GM19397 (cell line): Measurements from ENCODE around the gene OR8G5.

Experiments used
- ATAC-seq: cut with Tn5 transposase; IDR thresholded peaks from one replicate; pipeline ENCODE4 v1.9.1; 2021; ENCODE audit warnings: mild to moderate bottlenecking, moderate library complexity; ENCODE audit not compliant: unreplicated experiment

The OR8G5 gene

DNA sequence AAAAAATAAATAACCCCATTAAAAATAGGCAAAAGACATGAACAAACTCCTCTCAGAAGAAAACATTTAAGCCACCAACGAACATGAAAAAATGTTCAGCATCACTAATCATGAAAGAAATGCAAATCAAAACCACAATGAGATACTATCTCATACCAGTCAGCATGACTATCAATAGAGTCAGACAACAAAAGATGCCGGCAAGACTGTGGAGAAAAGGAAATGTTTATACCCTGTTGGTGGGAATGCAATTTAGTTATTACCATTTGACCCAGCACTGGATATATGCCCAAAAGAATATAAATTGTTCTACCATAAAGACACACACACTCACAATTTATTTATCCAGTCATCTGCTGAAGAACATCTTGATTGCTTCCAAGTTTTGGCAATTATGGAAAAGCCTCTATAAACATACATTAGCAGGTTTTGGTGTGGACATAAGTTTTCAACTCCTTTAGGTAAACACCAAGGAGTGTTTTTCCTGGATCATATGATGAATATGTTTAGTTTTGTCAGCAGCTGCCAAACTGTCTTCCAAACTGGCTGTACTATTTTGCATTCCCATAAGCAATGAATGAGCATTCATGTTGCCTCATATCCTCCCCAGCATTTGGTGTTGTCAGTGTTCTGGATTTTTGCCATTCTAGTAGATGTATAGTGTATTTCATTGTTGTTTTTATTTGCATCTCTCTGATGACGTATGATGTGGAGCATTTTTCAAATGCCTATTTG lies 29.6 kb downstream of the OR8G5 start:
- ATAC-seq, result no peak

DNA sequence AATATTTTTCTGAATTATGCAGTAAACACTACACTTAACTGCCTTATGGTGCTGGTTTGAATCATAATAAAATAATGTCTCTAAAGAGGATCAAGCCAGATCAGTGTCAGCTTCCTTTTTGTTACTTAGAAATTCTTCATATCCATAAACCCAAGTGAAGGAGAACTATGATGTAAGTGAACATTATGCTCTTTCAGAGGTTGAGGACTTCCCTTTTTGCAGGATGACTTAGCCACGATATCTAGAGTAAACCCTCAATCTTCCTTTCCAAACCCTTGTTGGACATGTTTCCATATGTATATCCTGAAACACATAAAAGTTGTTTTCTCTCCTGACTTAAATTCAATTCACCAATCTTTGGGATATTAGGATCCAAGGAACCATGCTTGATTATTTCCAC lies 38.5 kb downstream of the OR8G5 start:
- no peak for ATAC-seq

GRCh38 chr11:124296016-124296415 lies 39.8 kb downstream of the OR8G5 start:
- no peak for ATAC-seq

DNA sequence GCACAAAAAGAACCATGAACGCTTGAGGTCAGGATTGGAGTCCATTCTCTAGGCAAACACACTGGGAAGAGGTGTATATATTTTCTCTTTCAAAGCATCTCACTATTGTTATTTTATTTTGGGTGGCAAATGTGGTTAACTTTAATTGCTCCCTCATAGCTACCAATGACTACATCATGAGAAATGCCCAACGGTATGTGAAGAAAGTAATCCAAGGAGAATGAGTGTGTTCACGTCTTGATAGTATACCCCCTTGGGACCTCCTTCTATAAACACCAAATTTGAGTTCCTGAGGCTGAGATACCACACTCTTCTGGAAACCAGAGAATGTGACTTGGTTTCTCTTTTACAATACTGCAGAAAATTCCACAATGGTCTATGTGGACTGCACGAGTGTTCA lies 41.7 kb downstream of the OR8G5 start:
- ATAC-seq, result no peak

DNA sequence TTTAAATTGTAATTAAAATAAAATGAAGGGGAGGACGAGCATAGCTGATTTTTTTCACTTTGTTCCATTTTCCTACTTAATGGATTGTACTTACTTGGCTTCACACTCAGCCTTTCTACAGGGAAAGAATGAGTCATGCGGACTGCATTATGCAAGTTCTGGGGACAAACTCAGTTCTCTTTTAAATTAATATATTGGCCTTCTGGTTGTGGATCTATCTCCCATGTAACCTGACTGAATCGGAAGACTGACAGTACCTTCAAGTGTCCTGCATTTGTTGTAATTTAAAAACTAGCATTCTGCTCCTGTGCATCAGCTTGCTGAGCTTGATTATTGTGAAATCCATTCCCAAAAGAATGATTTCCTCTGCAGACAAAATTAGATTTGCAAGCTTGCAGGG lies 45.4 kb downstream of the OR8G5 start:
- ATAC-seq, result no peak

GRCh38 chr11:124302347-124303125 lies 46.4 kb downstream of the OR8G5 start:
- no peak for ATAC-seq

DNA sequence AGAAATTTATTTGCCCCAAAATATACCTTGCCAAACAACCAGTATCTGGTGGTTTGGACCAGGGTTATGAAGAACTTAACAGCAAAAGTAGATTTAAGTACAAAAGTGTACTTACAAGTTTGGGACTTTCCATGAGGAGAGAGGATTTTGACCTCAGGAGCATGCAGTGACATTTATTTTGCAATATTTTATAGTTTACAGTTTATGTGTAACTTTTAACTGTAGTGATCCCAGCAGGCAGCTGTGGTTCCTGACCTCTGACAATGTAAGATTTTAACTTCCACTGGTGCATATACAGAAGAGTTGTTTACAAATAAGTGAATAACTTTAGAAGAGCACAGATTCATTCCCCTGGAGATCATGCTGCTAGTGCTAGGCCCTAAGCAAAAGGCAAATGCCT lies 50.9 kb downstream of the OR8G5 start:
- no peak for ATAC-seq

DNA sequence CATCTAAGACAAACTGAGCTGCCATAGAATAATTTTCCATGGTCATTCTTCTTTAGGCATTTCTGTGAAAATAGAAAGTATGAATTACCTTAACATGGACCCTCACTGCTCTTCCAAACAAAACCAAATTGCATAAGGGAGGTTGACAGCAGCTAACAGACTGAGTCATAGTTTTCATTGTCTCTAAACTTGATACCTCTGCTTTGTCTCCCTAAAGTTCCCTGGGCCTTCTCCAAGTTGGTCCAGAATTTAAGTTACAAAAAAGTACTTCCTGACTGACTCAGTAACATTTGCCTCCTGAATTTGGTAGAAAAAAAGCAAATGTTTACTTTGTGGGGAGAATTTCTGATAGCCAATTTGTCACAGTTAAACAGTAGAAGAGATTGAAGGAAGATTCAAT lies 54.5 kb downstream of the OR8G5 start:
- ATAC-seq, result no peak

- no peak for ATAC-seq
These were observed 55.1 kb downstream of the OR8G5 start for GRCh38 chr11:124311269-124311668.

DNA sequence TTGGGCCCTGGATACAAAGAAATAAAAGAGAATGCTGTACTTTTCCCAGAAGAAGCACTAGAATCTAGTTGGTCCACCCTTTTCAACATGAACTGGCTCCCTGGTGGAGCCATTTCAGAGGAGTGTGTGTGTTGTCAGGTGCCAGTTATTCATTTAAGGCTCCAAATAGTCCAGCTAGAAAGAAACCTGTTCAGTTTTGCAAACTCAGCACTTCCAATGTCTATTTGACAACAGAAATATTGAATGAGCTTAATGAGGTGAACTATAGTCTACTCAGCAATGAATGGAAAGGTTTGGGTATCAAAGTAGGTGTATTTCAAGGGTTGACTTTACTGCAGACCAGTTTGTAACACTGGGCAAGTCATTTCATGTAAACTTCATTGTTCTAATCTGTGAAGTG lies 55.5 kb downstream of the OR8G5 start:
- ATAC-seq, result no peak

DNA sequence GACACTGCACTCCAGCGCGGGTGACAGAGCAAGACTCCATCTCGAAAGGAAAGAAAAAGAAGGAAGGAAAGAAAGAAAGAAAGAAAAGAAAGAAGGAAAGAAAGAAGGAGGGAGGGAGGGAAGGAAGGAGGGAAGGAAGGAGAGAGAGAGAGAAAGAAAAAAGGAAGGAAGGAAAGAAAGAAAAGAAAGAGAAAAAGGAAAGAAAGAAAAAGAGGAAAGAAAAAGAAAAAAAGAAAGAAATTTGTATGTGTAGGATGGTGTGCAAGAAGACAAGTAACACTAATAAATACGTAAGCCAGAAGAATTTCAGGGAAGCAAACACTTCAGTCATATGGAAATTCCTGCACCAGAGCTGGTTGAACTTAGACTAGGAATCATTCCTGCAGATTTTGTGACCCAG lies 57.0 kb downstream of the OR8G5 start:
- no peak for ATAC-seq

GRCh38 chr11:124313849-124314248 lies 57.7 kb downstream of the OR8G5 start, which contains the start of gene OR8D1:
Gene OR8D1 (minus strand): TSS chr11:124313949. CDS start chr11:124310766, 3,183 bp downstream.
- ATAC-seq, result no peak

DNA sequence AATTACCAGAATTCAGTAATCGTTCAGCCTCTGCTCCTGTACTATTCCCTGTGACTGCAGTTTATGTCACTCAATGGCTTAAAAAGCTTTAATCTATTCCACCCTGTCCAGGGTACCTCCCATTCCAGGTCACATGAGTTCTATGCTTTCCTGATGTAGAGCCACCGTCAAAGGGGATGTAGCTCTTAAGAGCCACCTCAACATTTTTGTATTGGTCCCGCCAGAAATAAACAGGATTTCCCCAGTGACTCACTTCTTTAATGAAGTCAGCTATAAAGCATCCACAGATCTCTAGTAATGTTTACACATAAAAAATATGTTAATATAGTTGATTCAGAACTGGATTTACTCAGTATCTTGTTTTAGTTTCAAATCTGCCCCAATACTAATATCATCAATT lies 58.9 kb downstream of the OR8G5 start:
- ATAC-seq, result no peak
